ENCODE data around the gene RBM25.
"Not testable (repeated sequence)": the region's sequence is repeated elsewhere in the genome, so short reads cannot be mapped to it uniquely, and the experiment has no call there.

Gene RBM25

DNA sequence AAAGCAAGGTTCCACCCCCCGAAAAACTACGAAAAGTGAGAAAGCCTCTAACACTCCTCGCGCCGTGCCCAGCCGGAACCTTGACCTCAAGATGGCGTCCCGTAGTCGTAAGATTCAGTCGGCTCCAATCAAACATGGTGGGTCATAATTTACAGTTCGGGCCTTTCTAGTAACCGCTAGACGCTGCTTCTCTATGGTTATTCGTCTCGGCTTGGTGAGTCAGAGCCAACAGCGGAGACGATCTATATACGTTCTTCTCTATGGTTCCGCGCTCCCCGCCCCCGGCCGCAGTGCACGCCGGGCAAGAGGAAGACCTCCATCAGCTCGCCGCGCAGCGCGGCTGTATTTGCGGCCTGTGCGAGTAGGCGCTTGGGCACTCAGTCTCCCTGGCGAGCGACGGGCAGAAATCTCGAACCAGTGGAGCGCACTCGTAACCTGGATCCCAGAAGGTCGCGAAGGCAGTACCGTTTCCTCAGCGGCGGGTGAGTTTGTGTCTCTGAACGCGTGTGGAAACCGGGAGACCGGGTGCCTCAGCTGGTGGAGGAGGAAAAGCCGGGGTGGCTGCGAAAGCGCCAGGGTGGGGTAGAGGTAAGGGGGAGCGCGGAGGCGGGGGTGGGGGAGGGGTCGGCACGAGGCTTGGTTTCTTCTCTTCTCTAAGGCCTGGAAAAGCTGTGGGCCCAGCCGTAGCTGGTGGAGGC, at the start of gene RBM25:
RBM25 (plus strand) TSS at position 311 of the 698 bp plus-strand sequence. CDS start 13,108 bp downstream, outside the sequence.
- peak; percentile 95 for DNase-seq (ENCODE audit: low spot score)

DNA sequence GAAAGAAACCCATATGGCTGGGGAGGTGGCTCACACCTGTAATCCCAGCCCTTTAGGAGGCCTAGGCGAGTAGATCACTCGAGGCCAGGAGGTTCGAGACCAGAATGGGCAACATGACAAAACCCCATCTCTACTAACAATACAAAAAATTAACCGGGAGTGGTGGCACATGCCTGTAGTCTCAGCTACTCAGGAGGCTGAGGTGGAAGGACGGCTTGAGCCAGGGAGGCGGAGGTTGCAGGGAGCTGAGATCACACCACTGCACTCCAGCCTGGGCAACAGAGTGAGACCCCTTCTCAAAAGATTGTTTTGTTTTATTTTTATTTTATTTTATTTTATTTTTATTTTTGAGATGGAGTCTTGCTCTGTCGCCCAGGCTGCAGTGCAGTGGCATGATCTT, 47.1 kb upstream of the RBM25 start:
- not testable (repeated sequence) for DNase-seq (ENCODE audit: low spot score)

DNA sequence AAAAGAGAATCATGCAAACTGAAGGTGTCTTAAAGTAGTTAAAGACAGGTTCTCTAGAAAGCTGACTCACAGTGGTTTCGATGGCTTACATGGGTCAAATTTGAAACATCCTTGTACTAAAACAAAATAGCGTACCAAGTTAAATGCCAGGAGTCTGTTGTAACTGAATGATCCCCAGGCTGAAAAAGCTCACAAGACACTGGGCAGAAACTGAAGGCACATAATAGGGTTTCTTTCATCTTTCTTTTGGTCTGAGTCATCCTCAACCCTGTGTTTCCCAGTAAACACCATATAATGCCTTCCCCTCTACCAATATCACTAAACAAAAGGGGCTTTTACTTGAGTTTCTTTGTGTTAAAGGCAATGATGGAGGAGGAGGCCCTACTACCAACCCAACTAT, 44.2 kb upstream of the RBM25 start:
- DNase-seq (ENCODE audit: low spot score) = no peak

DNA sequence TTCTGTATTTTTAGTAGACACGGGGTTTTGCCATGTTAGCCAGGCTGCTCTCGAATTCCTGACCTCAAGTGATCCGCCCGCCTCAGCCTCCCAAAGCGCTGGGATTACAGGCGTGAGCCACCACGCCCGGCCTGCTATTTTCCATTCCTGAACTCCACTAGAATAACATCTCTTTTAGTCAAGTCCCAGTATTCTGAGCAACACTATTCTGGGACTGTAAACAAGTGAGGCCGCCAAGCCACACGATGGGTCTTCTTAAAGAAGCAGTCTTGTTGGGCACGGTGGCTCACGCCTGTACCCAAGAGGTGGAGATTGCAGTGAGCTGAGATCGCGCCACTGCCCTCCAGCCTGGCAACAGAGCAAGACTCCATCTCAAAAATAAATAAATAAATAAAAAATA, 42.8 kb upstream of the RBM25 start:
- not testable (repeated sequence) for DNase-seq (ENCODE audit: low spot score)

DNA sequence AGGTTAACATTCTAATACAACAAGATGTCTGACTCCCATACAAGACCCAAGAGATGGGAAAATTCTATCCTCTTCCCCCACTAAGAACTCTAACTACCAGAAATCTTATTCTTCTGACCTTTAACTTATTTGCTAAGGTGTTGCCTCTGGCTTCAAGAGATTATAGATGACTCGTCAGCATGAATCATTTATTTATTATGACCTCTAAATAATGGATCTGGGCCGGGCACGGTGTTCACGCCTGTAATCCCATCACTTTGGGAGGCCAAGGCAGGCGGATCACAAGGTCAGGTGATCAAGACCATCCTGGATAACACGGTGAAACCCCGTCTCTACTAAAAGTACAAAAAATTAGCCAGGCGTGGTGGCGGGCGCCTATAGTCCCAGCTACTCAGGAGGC, 42.3 kb upstream of the RBM25 start:
- not testable (repeated sequence) for DNase-seq (ENCODE audit: low spot score)

DNA sequence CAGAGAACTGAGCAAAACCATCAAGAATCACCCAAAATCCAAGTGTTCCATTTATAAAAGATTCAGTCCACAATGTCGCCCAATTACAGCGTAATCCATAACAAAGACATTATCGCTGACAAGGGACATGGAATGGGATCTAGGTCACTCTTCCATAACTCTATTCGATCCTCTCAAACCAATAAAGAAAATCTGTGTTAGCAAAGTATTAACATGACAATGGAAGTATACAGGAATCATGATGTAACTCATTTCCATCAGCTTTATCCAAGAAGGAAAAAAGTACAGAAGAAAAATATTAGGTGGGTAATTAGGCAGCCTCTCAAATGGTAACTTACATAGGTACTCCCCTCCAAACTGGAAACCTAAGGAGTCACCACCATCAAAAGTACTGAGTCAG, 36.3 kb upstream of the RBM25 start:
- DNase-seq (ENCODE audit: low spot score) = no peak

DNA sequence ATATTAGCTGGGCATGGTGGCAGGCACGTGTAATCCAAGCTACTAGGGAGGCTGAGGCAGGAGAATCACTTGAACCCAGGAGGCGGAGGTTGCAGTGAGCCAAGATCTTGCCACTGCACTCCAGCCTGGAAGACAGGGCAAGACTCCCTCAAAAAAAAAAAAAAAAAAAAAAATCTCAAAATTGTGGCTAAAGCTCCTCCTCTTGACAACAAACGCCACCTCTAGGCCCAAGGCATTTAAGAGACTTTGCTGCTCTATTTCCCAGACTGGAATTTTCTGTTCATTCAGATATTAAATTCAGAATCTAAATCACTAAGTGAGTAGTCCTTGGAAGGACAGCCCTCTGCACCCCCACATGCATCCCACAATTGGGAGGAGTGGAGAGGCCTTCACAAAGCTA, 32.8 kb upstream of the RBM25 start:
- peak; percentile 33 for DNase-seq (ENCODE audit: low spot score)

DNA sequence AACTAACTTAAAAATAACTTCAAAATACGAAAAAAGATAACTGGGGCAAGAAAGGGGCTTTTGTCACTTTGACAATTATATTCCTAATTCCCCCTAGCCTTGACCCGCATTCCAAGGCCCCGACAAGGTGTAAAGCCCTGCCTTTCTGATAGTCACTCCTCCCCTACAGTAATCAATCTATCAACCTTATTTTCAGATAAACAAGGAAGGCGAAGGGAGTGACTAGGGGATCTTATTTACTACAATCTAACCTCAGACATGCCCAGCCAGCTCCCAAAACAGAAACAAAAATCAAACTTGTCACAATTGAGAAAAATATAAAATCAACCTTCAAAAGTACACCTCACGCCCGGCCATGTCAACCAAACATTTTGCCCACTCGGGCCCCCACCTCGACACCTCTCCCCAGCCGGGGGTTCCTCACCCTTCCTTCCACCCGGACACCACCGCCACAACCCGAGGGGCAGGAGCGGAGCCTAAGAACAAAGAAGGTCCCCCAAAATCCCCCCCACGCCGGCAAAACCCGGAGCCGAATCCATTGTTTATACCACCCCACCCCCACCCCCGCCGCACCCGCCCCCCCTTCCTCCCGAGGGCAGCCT, 32.0 kb upstream of the RBM25 start:
- no peak for DNase-seq (ENCODE audit: low spot score)

DNA sequence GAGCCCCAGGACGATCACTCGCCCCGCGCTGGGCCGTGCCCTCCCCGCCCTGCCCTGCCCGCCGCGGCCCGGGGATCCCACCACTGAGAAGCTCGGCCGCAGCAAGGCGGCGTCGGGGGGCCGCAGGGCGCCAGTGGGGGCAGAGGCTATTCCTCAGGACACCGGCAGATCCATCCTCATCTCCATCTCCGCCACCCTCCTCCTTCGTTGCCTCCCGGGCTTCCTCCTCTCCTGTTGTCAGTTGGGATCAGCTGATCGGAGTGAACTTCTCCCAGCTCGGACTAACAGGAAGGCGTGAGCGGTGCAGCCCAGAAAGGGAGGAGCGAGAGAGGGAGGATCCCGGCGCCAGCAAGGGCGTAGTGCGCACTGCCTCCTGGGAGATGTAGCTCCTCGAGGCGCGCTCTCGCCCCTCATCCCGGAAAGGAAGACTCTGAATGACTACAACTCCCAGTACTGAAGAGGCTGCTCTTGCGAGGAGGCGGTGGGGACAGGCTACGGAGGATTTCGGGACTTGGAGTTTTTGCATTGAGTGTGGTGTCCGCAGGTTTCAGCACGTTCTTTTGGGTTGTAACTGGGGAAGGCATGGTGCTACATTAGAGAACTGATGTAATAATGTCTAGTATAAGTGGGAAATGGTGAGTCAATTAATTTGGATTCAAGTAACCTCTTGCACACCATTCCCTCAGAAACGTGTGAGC, 31.3 kb upstream of the RBM25 start, which contains the start of gene ZFYVE1:
ZFYVE1 (minus strand) TSS at position 262 of the 698 bp plus-strand sequence. CDS start 2,598 bp downstream, outside the sequence.
- peak; percentile 97 for DNase-seq (ENCODE audit: low spot score)

DNA sequence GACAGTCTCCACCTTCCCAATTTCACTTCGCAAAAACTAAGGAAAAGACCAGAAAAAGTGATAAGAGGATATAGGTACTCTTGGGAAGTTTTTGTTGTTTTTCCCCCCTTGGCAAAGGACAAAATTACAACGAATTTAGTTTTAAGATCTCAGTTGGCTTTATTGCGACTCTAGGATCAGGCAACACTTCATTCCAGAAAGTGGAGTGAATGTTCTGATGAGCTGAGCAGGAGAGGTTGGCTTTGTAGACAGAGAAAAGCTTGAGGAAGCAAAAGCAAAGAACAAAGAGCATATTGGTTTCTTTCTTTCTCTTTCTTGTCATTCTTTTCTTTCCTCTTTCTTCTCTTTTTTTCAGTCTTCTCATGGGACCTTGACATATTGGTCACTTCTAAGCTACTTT, 30.8 kb upstream of the RBM25 start:
- DNase-seq (ENCODE audit: low spot score) = no peak

DNA sequence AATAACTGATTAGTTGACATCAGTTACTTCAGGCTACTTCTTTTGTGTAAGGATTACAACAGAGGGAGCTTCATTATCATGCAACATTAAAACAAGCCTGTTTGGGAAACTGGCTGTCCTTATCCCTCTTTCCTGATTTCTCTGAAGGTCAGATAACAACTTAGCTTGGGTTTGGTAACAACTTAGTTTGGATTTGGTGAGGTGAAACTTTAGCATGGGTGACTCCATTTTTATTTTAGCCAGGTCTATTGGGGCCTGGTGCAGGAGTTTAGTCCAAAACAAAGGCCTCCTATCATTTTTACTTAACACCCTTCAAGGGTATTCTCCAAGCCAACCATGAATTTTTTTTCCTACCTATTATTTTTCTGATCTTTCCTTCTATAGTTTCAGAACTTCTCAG, 30.4 kb upstream of the RBM25 start:
- DNase-seq (ENCODE audit: low spot score) = no peak

DNA sequence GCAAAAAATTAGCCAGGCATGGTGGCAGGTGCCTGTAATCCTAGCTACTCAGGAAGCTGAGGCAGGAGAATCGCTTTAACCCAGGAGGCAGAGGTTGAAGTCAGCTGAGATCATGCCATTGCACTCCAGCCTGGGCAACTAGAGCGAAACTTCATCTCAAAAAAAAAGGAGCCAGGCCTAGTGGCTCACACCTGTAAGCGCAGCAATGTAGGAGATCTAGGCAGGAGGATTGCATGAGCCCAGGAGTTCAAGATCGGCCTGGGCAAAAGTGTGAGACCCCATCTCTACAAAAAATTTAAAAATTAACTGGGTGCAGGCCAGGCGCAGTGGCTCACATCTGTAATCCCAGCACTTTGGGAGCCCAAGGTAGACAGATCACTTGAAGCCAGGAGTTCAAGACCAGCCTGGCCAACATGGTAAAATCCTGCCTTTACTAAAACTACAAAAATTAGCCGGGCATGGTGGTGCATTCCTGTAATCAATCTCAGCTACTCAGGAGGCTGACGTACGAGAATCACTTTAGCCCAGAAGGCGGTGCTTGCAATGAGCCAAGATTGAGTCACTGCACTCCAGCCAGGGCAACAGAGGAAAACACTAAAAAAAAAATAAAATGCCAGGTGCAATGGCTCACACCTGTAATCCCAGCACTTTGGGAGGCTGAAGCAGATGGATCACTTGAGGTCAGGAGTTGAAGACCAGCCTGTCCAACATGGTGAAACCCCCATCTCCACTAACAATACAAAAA, 21.5 kb upstream of the RBM25 start:
- not testable (repeated sequence) for DNase-seq (ENCODE audit: low spot score)

DNA sequence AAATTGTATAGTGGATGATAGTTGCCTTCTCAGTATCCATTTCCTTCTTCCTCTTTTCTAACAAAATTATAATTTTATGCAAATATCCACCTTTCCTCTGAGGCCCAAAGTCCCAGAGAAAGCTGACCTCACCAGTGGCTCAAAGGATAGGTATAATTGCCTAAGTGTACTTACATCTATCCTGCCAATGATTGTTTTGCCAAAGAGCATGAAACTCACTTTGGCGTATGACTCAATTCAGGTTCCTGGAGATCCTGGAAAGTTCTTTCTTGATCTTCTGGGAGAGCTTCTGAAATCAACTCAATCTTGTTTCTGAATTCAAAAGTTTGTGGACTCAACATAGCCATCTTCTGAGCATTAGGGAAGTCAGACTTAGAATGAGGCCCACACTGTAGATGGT, 10.5 kb upstream of the RBM25 start:
- no peak for DNase-seq (ENCODE audit: low spot score)

DNA sequence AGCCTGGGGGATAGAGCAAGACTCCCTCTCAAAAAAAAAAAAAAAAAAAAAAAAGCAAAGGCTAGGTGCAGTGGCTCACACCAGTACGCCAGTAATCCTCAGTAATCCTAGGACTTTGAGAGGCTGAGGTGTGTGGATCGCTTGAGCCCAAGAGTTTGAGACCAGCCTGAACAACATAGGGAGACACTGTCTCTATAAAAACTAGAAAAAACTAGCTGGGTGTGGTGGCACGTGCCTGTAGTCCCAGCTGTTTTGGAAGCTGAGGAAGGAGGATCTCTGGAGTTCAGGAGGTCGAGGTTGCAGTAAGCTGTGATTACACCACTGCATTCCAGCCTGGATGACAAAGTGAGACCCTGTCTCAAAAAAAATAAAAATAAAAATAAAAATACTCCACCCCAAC, 8.9 kb upstream of the RBM25 start:
- DNase-seq (ENCODE audit: low spot score) = no peak

DNA sequence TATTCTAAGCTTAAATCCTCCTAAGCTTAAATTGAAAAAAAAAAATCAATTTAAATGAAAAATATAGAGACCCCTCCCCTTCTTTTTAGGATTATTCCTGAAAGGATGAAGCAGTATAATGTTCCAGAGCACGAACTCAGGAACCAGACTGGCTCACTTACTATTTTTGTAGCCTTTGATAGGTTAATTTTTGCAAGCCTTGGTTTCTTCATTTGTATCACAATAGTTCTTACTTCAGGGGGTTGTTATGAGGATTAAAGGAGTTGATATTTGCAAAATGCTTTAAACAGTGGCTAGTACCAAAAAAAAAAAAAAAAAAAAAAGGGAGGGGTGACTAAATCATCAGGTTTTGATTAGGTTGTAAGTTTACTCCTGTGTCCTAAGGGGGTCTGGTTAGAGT, 3.1 kb upstream of the RBM25 start:
- DNase-seq (ENCODE audit: low spot score) = no peak

DNA sequence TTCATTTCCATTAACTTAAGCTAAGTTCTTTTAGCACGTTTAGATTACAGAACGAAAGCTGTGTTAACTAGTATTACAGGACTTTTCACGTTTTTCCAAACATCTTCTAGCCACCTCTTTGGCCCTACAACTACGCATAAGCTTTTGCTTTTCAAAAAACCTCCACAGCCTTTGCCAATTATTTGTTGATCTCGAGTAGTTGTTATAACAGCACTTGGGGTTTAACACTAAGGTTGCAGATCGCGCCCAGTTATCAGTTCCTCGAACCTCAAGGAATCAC, 450 bp upstream of the RBM25 start:
- no peak for DNase-seq (ENCODE audit: low spot score)

DNA sequence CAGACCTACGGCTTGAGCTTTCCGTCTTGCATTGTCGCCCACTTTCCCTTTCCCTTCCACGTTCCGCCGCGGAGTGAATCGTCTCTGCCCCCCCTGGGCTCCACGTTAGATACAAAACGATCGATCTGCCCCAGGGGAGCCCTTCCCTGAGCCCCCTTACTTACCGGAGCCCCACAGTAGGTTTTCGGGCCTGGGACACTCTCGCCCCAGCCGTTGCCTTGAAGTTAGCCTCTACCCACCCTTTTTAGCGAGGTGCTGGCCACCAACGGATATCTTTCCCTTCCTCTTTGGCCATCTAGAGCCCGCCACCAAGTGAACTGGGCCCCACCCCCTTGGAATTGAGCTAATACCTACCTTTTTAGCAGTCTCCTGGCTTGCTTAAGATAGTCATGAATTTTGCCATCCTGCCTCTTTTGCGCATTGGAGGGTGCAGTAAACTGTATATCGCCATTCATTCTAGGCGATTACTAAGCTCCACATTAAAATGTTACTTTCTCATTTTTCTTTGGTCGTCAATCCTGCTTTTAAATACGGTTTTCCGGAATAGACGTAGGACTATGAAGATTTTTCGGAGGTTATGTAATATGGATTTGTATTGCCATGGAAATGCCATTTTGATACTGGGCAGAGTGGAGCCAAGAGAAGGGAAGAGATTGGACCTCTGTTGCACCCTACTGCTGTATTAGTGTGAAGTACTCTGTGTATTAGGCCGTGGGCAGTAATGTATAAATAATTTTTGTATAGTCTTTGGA, 764 bp downstream of the RBM25 start:
- peak; percentile 49 for DNase-seq (ENCODE audit: low spot score)

DNA sequence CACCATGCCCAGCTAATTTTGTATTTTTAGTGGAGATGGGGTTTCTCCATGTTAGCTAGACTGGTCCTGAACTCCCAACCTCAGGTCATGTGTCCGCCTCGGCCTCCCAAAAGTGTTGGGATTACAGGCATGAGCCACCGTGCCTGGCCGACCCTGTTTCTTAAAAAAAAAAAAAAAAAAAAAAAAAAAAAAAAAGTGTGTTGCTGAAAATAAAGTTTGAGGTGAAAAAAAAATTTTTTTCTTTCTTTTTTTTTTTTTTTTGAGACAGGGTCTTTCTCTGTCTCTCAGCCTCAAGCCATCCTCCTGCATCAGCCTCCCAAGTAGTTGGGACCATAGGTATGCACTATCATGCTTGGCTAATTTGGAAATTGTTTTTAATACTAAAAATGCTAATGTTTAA, 11.3 kb downstream of the RBM25 start:
- DNase-seq (ENCODE audit: low spot score) = no peak

DNA sequence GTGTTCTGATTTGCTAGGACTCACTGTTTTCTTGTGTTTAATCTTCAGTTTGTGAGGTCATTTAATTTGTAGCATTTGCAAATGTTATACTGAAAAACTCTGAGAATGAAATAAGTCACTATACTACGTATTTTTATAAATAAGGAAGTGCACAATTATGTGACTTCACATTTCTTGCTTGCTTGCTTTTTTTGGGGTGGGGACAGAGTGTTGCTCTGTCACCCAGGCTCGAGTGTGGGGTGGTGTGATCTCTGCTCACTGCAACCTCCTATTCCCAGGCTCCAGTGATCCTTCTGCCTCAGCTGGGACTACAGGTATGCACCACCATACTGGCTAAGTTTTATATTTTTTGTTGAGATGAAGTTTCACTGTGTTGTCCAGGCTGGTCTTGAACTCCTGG, 32.7 kb downstream of the RBM25 start:
- DNase-seq (ENCODE audit: low spot score) = no peak

DNA sequence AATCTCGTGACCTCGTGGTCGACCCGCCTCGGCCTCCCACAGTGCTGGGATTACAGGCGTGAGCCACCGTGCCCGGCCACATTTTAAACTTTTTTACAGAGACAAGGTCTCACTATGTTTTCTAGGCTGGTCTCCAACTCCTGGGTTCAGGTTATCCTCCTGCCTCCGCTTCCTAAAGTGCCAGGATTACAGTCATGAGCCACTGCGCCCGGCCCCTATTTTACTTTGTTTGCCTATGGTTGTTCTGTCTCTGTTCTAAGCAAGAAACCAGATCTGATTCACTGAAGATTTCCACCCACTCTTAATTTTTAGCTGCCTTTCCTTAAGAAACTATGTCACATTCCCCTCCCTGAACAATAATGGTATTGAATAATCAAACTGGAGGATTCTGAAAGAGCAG, 39.1 kb downstream of the RBM25 start:
- DNase-seq (ENCODE audit: low spot score) = no peak

DNA sequence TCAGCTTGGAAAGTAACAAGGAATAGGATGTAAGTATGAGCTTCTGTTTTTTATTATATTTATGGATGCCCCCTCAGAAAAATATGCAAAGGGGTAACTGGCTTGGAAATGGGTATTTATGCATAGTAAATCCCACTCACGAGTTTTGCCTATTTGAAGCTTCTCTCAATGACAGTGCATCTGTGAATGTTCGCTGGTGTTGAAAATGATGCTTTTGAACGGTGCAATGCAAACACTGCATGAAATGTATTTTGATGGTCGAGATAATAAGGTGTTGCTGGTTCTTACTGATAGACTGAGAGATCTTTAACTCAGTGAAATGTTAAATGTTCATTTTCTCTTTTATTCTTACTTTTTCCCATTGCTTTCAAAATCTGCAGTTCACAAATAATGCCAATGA, 42.0 kb downstream of the RBM25 start:
- no peak for DNase-seq (ENCODE audit: low spot score)

Data from AG08396 (cell line).